Endothelial cell of umbilical vein (primary cell): Measurements from ENCODE around the gene RTP3. TPM values are rescaled to one million over a fixed set of nuclear protein-coding genes. Genes with fewer than 3 reads are reported as not detected.

ENCODE experiments used
- BruUV-seq: library from RNA; stranded (reverse); fragments of 400-500 nt; replicated peaks from 2 replicates; lab custom pipeline; 2021; lab: Mats Ljungman, UMichigan
- CTCF ChIA-PET: fragments of 300-600, 350-600 bp; sonication (Branson Sonifier 250); formaldehyde crosslinking; loops from one replicate; lab custom pipeline; 2021; ENCODE audit warnings: antibody characterized with exemption, inconsistent platforms; lab: Charles Lee
- POLR2A ChIA-PET: fragments of 300-600, 350-600 bp; sonication (Branson Sonifier 250); formaldehyde crosslinking; loops from one replicate; lab custom pipeline; 2021; ENCODE audit warnings: antibody characterized with exemption, inconsistent platforms; lab: Charles Lee
- DNase-seq: peaks from one replicate; pipeline ENCODE4 v3.0.0-alpha.2; 2011; ENCODE audit warnings: low read depth, low spot score
- FAIRE-seq: peaks from 2 replicates; lab custom pipeline; 2011; peaks lifted over from hg19 to GRCh38; lab: Jason Lieb, UNC
- H2AFZ ChIP-seq: 2 replicates; pipeline ENCODE4 v1.6.0; 2012; ENCODE audit warnings: low read depth, low read length, control low read depth, inconsistent platforms
- H3K27ac ChIP-seq: 2 replicates; pipeline ENCODE4 v1.5.1; 2011; ENCODE audit warnings: low read depth, mild to moderate bottlenecking, control low read depth, low read length, moderate library complexity; ENCODE audit not compliant: insufficient read depth
- H3K27me3 ChIP-seq, 2 experiments: 2 replicates each; pipeline versions ENCODE4 v1.6.0 to v1.6.1; 2011; ENCODE audit warnings: low read length in 2 of 2, mixed read lengths in 1 of 2; ENCODE audit not compliant: control insufficient read depth in 2 of 2, insufficient read depth in 2 of 2
- H3K36me3 ChIP-seq, 2 experiments: 2 replicates in 1 of 2; 3 replicates in 1 of 2; pipeline ENCODE4 v1.5.1; 2011; ENCODE audit warnings: low read length in 2 of 2, mild to moderate bottlenecking in 1 of 2, moderate library complexity in 1 of 2; ENCODE audit not compliant: control insufficient read depth in 2 of 2, insufficient read depth in 2 of 2; ENCODE audit errors: extremely low read depth in 1 of 2
- H3K4me1 ChIP-seq: 3 replicates; pipeline ENCODE4 v1.5.1; 2011; ENCODE audit warnings: mild to moderate bottlenecking, low read length; ENCODE audit not compliant: control insufficient read depth, insufficient read depth; ENCODE audit errors: extremely low read depth
- H3K4me2 ChIP-seq: 2 replicates; pipeline ENCODE4 v1.6.1; 2011; ENCODE audit warnings: low read length, control low read depth, mixed read lengths; ENCODE audit not compliant: insufficient read depth
- H3K4me3 ChIP-seq, 3 experiments: fragments of 200-600 bp in 1 of 3; sonication (generic), shearing (Covaris generic) in 1 of 3; replicated peaks in 1 of 3; 2 replicates each; pipeline ENCODE4 v1.5.1; 2011 to 2016; ENCODE audit warnings: control low read depth in 3 of 3, low read length in 3 of 3, mild to moderate bottlenecking in 2 of 3, inconsistent platforms in 1 of 3, low read depth in 1 of 3, moderate library complexity in 1 of 3; ENCODE audit not compliant: insufficient read depth in 1 of 3
- H3K79me2 ChIP-seq: 2 replicates; pipeline ENCODE4 v1.6.0; 2012; ENCODE audit warnings: low read length, inconsistent platforms; ENCODE audit not compliant: control insufficient read depth, insufficient read depth
- H3K9ac ChIP-seq: replicated peaks from 2 replicates; pipeline ENCODE3; 2011; ENCODE audit warnings: low read length, control low read depth; ENCODE audit not compliant: insufficient read depth; ENCODE audit errors: extremely low read depth
- H3K9me1 ChIP-seq: replicated peaks from 3 replicates; pipeline ENCODE4 v1.6.0; 2011; ENCODE audit warnings: mild to moderate bottlenecking, low read length; ENCODE audit not compliant: control insufficient read depth, insufficient read depth; ENCODE audit errors: extremely low read depth
- H3K9me3 ChIP-seq: replicated peaks from 2 replicates; pipeline ENCODE4 v1.5.1; 2012; ENCODE audit warnings: low read length, inconsistent platforms; ENCODE audit not compliant: control insufficient read depth, insufficient read depth
- H4K20me1 ChIP-seq: replicated peaks from 2 replicates; pipeline ENCODE3; 2011; ENCODE audit warnings: mild to moderate bottlenecking, low read length; ENCODE audit not compliant: control insufficient read depth, insufficient read depth; ENCODE audit errors: extremely low read depth
- CTCF ChIP-seq, 2 donors: IDR thresholded peaks; 1 replicate in 1 of 2; 2 replicates in 1 of 2; pipeline ENCODE4 v1.5.1; 2011; ENCODE audit warnings: low read length in 2 of 2, mild to moderate bottlenecking in 2 of 2, moderate library complexity in 2 of 2, control low read depth in 1 of 2, inconsistent platforms in 1 of 2, low read depth in 1 of 2; ENCODE audit not compliant: insufficient read depth in 1 of 2; ENCODE audit errors: extremely low read depth in 1 of 2
- EZH2 ChIP-seq: IDR thresholded peaks from 2 replicates; pipeline ENCODE4 v1.6.1; 2012; ENCODE audit warnings: borderline replicate concordance, low read depth, mild to moderate bottlenecking, moderate library complexity, low read length, inconsistent platforms; ENCODE audit not compliant: severe bottlenecking
- JUN ChIP-seq: IDR thresholded peaks from 2 replicates; pipeline ENCODE4 v1.6.1; 2011; ENCODE audit warnings: borderline replicate concordance, low read depth; ENCODE audit not compliant: insufficient read length, insufficient read depth
- MYC ChIP-seq: IDR thresholded peaks from one replicate; pipeline ENCODE4 v1.6.1; 2011; ENCODE audit warnings: mild to moderate bottlenecking, low read depth, low read length
- dilution Hi-C: fragments of 300-500 bp; cut with MboI; formaldehyde crosslinking; loops from one replicate; pipeline ENCODE4 v1.15.0; 2019; ENCODE audit warnings: low sequenced_read_pairs; ENCODE audit not compliant: extremely low pct_ligation_motif_present
- intact Hi-C: fragments of 100-400 bp; cut with micrococcal nuclease; formaldehyde crosslinking; loops from one replicate; pipeline ENCODE4 v1.10.0; 2022
- polyA plus RNA-seq, 4 experiments: library from polyadenylated mRNA; depleted of rRNA in 3 of 4; stranded (reverse) in 3 of 4; unstranded in 1 of 4; fragments of >200 nt; gene quantifications; 2 replicates each; pipeline versions ENCODE4 v1.2.1 to v1.2.3, GENCODE V29; 2011 to 2012; ENCODE audit warnings: missing spikeins in 1 of 4
- total RNA-seq: library from RNA; stranded (reverse); gene quantifications from 2 replicates; pipeline ENCODE4 v1.2.3, GENCODE V29; 2021
- TF ChIP-seq, protein P1 (sequence below): IDR thresholded peaks from 2 replicates; pipeline ENCODE4 v1.6.1; 2011; ENCODE audit not compliant: insufficient read depth, insufficient read length

The RTP3 gene
- total and polyA plus RNA-seq, 2 donors (not counting 3 experiments of a cell fraction or from before 2014, with no cell fraction given) = 0.06 TPM; not detected in 1

- no peak overlapping the region for H2AFZ ChIP-seq
- no peak overlapping the region for H3K9ac ChIP-seq
- BruUV-seq = no TSS peak
- H3K79me2 ChIP-seq = no peaks in the 10 kb centered on the region
- no peak for DNase-seq
- peak; percentile 68 for FAIRE-seq
- intact Hi-C loops (no loop called here), dilution Hi-C loops (no loop called here)
- H3K4me3 ChIP-seq = no peak overlapping the region
- TF ChIP-seq JUN (no peak), CTCF (IDR thresholded peaks at IDR 0.05; ENCODE audit: extremely low read depth in 1 of 2, insufficient read depth in 1 of 2, low read depth in 1 of 2, low read length in 2 of 2) (peak; percentile 62 to 65), EZH2 (no peak), MYC (no peak)
- TF ChIP-seq, protein P1, sequence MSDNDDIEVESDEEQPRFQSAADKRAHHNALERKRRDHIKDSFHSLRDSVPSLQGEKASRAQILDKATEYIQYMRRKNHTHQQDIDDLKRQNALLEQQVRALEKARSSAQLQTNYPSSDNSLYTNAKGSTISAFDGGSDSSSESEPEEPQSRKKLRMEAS = no peak
- POLR2A ChIA-PET = no interaction called here
- H3K27ac ChIP-seq = no peak overlapping the region
- H3K27me3 ChIP-seq = peaks cover 0 to 8% of the 10 kb centered on the region in 2 experiments
- no peaks in the 10 kb centered on the region for H3K4me1 ChIP-seq
- H3K9me3 ChIP-seq = no peaks in the 10 kb centered on the region
- H3K36me3 ChIP-seq = no peaks in the 10 kb centered on the region
- no peak overlapping the region for H3K4me2 ChIP-seq
- CTCF ChIA-PET = interaction anchor here (0.6 to 3.3 kb wide), 29 partner anchors 8 to 214 kb away, joined by 3 to 34 read pairs (median 4); partner anchors contain the start of genes CCR5AS, CCRL2 and LTF
- H4K20me1 ChIP-seq = no peaks in the 10 kb centered on the region
- H3K9me1 ChIP-seq = no peaks in the 10 kb centered on the region
Measured at GRCh38 chr3:46449755-46450552, 47.8 kb upstream of the RTP3 start.
